Kidney epithelial cell (primary cell): ENCODE data around the gene RERE. TPM values are rescaled to one million over a fixed set of nuclear protein-coding genes. Genes with fewer than 3 reads are reported as not detected.

Experiments
- DNase-seq: peaks from one replicate; pipeline ENCODE4 v3.0.0-alpha.2; 2010; ENCODE audit warnings: low read depth
- H3K27me3 ChIP-seq: 2 replicates; pipeline ENCODE4 v1.6.0; 2011; ENCODE audit warnings: low read length; ENCODE audit not compliant: control insufficient read depth, insufficient read depth
- H3K36me3 ChIP-seq: 2 replicates; pipeline ENCODE4 v1.5.1; 2011; ENCODE audit warnings: low read length; ENCODE audit not compliant: control insufficient read depth, insufficient read depth
- H3K4me3 ChIP-seq: 2 replicates; pipeline ENCODE4 v1.5.1; 2011; ENCODE audit warnings: low read depth, mild to moderate bottlenecking, control low read depth, low read length
- CTCF ChIP-seq: IDR thresholded peaks from 2 replicates; pipeline ENCODE4 v1.5.1; 2011; ENCODE audit warnings: mild to moderate bottlenecking, moderate library complexity, low read length, control low read depth, inconsistent platforms; ENCODE audit not compliant: insufficient read depth, poor library complexity, severe bottlenecking
- total RNA-seq: library from RNA; depleted of rRNA; stranded (reverse); fragments of >200 nt; gene quantifications from 2 replicates; pipeline ENCODE4 v1.2.3, GENCODE V29; 2015

The RERE gene
- total RNA-seq, 1 donor from 2014 or later: 47.5 TPM

DNA sequence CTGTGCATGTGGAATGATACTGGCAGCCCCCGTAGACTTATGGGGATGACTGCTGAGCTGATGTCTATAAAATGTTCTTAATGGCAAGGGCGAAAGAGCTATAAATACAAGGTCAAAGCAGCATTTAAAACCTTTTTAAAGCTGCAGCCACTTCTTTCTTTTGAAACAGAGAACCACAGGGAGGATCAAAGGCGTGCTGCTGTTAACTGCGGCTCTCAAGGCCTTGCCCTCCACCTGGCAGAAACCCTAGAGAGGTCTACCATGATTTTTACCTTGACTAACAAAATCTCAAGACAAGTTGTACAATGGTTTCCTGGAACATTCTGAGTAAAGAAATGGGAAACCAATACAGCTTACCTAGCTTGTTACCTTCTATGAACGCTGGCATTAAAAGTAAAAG, 409.8 kb downstream of the RERE start:
- Histone ChIP-seq H3K27me3 (no peaks in the 10 kb centered on the region), H3K4me3 (no peak overlapping the region), H3K36me3 (no peaks in the 10 kb centered on the region)
- TF ChIP-seq CTCF: no peak
- DNase-seq: no peak

GRCh38 chr1:8406960-8407359, 410.5 kb downstream of the RERE start:
- H3K4me3 ChIP-seq: no peak overlapping the region
- H3K36me3 ChIP-seq: no peaks in the 10 kb centered on the region
- no peak for TF ChIP-seq CTCF
- no peak for DNase-seq
- H3K27me3 ChIP-seq: no peaks in the 10 kb centered on the region

DNA sequence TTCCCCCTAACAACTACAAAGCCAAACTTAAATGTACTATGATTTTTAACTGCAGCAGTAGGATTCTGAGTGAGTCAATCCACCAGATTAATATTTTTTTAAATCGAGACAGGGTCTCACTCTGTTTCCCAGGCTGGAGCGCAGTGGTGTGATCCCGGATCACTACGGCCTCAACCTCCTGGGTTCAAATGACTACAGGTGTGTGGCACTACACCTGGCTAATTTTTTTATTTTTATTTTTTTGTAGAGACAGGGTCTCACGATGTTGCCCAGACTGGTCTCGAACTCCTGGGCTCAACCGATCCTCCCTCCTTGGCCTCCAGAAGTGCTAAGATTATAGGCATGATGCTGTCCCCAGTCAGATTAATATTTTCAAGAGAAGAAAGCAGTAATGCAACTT, 411.4 kb downstream of the RERE start:
- DNase-seq: no peak
- H3K4me3 ChIP-seq: no peak overlapping the region
- H3K36me3 ChIP-seq: no peaks in the 10 kb centered on the region
- H3K27me3 ChIP-seq: no peaks in the 10 kb centered on the region
- no peak for TF ChIP-seq CTCF

- TF ChIP-seq CTCF: no peak
- DNase-seq: no peak
- no peak overlapping the region for H3K4me3 ChIP-seq
- H3K27me3 ChIP-seq: no peaks in the 10 kb centered on the region
- no peaks in the 10 kb centered on the region for H3K36me3 ChIP-seq
Observed at GRCh38 chr1:8404460-8405370, 412.7 kb downstream of the RERE start.

DNA sequence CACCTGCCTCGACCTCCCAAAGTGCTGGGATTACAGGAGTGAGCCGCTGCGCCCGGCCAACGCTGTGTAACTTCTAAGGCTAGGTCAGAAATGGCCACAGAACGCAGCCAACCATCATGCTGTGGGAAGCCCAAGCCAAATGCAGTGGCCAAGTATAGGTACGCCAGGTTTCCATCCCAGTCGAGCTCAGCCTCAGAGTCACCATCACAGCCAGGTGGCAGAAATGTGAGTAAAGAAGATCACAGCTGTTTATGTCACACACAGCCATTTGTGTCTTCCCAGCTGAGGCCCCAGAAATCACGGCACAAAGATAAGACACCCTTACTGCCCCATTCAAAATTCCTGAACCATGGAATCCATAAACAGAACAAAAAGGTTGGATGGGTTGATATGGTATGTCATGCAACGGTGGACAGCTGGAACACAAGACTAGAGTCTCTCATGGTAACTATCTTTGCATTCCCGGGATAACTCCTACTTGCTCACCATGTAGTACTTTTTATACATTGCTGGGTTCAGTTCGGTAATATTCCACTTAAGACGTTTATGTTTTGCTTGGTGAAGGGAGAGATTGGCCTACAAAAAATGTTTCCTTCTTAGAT, 415.2 kb downstream of the RERE start:
- DNase-seq: no peak
- Histone ChIP-seq H3K27me3 (no peaks in the 10 kb centered on the region), H3K4me3 (no peak overlapping the region), H3K36me3 (no peaks in the 10 kb centered on the region)
- no peak for TF ChIP-seq CTCF
